Ovary (tissue), 9 donors: Measurements from ENCODE around the gene RASA2. TPM values are rescaled to one million over a fixed set of nuclear protein-coding genes. Genes with fewer than 3 reads are reported as not detected.
A peak's percentile ranks its signal among the peaks of the same experiment; 100 is the strongest.

Experiments used
- DNase-seq, 5 donors: peaks; one replicate each; pipeline ENCODE4 v3.0.0-alpha.2; 2019 to 2020
- H3K27ac ChIP-seq, 2 donors: fragments of 200-600 bp; one replicate each; pipeline versions ENCODE4 v1.5.1 to v1.8.0; 2019 to 2022
- H3K27me3 ChIP-seq: fragments of 200-600 bp; one replicate; pipeline ENCODE4 v1.8.0; 2022
- H3K36me3 ChIP-seq: fragments of 200-600 bp; sonication (generic); one replicate; pipeline ENCODE4 v1.5.1; 2019
- H3K4me1 ChIP-seq: one replicate; pipeline ENCODE4 v1.8.1; 2013; ENCODE audit warnings: mild to moderate bottlenecking, moderate library complexity; ENCODE audit not compliant: insufficient read depth
- H3K4me3 ChIP-seq: fragments of 200-600 bp; sonication (generic); one replicate; pipeline ENCODE4 v1.5.1; 2017
- H3K9me3 ChIP-seq, 2 donors: fragments of 200-600 bp in 1 of 2; sonication (generic) in 1 of 2; one replicate each; pipeline versions ENCODE4 v1.5.1 to v1.8.1; 2013 to 2019; ENCODE audit warnings: mild to moderate bottlenecking in 1 of 2, moderate library complexity in 1 of 2
- CTCF ChIP-seq, 3 donors: fragments of 450-650 bp in 2 of 3; fragments of 200-600 bp in 1 of 3; IDR thresholded peaks; one replicate each; pipeline versions ENCODE4 v1.5.1 to v1.8.0; 2016 to 2022; ENCODE audit warnings: antibody characterized with exemption in 3 of 3, mild to moderate bottlenecking in 1 of 3
- EP300 ChIP-seq: sonication (generic); formaldehyde crosslinking; IDR thresholded peaks from one replicate; pipeline ENCODE4 v1.6.1; 2017; ENCODE audit warnings: antibody characterized with exemption
- POLR2A ChIP-seq: fragments of 450-650 bp; IDR thresholded peaks from one replicate; pipeline ENCODE4 v1.6.1; 2017; ENCODE audit warnings: antibody characterized with exemption, mild to moderate bottlenecking, moderate library complexity
- WGBS, 3 donors: extraction: QIAGEN DNeasy Blood & Tissue Kit in 1 of 3; methylation state at CpG; one replicate each; pipeline versions ENCODE4 v1.1.5 to v1.1.7; 2013 to 2017; 5-methylcytosine and 5-hydroxymethylcytosine counted together
- intact Hi-C, 4 donors: fragments of 100-400 bp; cut with DNase I; formaldehyde crosslinking; loops; one replicate each; pipeline versions ENCODE4 v1.11.0 to v1.15.1; 2022 to 2023
- polyA plus RNA-seq, 2 donors: library from polyadenylated mRNA; stranded (reverse); fragments of 200-250 nt in 1 of 2; fragments of 350-450 nt in 1 of 2; fragmentation: Illumina TruSeq in 1 of 2; extraction: RNeasy Lipid Tissue Mini Kit (QIAGEN cat#74804) in 1 of 2; gene quantifications; one replicate each; pipeline ENCODE4 v1.2.3, GENCODE V29; 2013 to 2014
- total RNA-seq, 7 donors: library from RNA; depleted of rRNA in 2 of 7; stranded (reverse); fragments of >200 nt in 2 of 7; fragmentation: NEBNext Ultra II Directional in 3 of 7; extraction: Animal tissue kit (Norgen Biotek cat#: 25700) in 3 of 7; gene quantifications; one replicate each; pipeline versions ENCODE4 v1.1.0 to v1.2.4, GENCODE V29; 2016 to 2023
- donor health status: DM: no; HTN: no; CAD: no; lungs with moderate emphysema.
- donor health status: DM: no; HTN: no; CAD: no.
- donor health status: Bipolar disorder and iron deficiency.
- donor health status: DM: yes; HTN: yes; CAD: no.
- donor health status: DM: no; HTN: no; CAD: no.
- donor health status: DM: yes; HTN: yes; CAD: no.

RASA2 gene
- total and polyA plus RNA-seq, 9 donors, result 6.9 to 28.1 (median 17.6) TPM

GRCh38 chr3:141643796-141644195 lies 157.0 kb downstream of the RASA2 start:
- no peak for TF ChIP-seq EP300
- no peak for TF ChIP-seq POLR2A
- no peak for TF ChIP-seq CTCF (IDR thresholded peaks at IDR 0.05)
- no peak overlapping the region for H3K27ac ChIP-seq
- 53 to 72% (median 57%) methylated on average over 1 of the region's 1 CpG for WGBS, 3 donors
- H3K4me1 ChIP-seq, result peaks cover 6% of the 10 kb centered on the region
- no peak overlapping the region for H3K4me3 ChIP-seq
- no peaks in the 10 kb centered on the region for H3K27me3 ChIP-seq
- no peaks in the 10 kb centered on the region for H3K9me3 ChIP-seq
- intact Hi-C loops, result no loop called here
- DNase-seq, result no peak
- no peaks in the 10 kb centered on the region for H3K36me3 ChIP-seq

GRCh38 chr3:141644931-141645330 lies 158.1 kb downstream of the RASA2 start:
- Histone ChIP-seq H3K4me3 (no peak overlapping the region), H3K27me3 (no peaks in the 10 kb centered on the region), H3K4me1 (peaks cover 6% of the 10 kb centered on the region), H3K27ac (no peak overlapping the region), H3K36me3 (no peaks in the 10 kb centered on the region), H3K9me3 (no peaks in the 10 kb centered on the region)
- peak; percentile 34 to 72 (median 49) for DNase-seq
- intact Hi-C loops, result no loop called here
- WGBS, 3 donors, result 50 to 58% (median 54%) methylated on average over 5 of the region's 5 CpGs
- TF ChIP-seq POLR2A, result no peak
- no peak for TF ChIP-seq EP300
- TF ChIP-seq CTCF (IDR thresholded peaks at IDR 0.05), result no peak

DNA sequence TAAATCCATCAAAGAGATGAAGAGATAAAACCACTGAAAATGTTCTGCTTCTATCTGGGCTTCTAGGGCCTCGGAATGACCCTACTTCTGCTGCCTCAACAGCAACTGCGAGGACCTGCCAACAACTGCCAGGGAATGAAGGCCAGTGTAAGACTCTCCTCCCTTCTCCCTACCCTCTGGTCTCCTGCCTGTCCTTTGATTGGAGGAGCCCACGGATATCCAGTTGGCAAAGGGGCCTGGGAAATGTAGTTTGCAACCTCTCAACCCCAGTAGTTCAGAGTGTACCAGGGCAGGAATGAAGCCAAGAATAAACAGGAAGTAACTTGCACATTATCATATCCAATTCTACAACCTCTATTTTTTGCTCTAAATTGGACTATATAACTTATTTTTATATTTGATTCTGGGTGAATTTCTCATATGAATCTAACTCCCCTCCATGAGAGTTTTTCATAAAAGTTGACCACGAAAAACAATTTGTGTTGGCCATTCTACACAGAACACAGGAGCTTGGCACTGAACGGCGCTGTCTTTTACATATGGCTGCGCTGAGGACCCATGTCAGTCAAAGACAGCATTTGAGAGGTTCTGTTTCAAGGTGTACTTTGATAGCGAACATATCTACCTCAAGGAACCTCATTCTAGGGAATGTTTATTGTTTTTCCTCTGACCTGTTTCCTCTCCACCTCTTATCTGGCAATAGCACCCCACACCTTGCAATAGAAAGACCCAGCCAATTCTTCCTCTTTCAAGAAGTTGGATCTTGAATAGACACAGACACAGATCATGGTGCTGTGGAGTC lies 160.1 kb downstream of the RASA2 start:
- intact Hi-C loops, result no loop called here
- 59 to 63% (median 61%) methylated on average over 8 of the region's 8 CpGs for WGBS, 3 donors
- no peaks in the 10 kb centered on the region for H3K9me3 ChIP-seq
- no peaks in the 10 kb centered on the region for H3K36me3 ChIP-seq
- DNase-seq, result peak; percentile 59 to 77 (median 62)
- no peak for TF ChIP-seq CTCF (IDR thresholded peaks at IDR 0.05)
- no peak for TF ChIP-seq EP300
- TF ChIP-seq POLR2A, result no peak
- H3K27ac ChIP-seq, result no peak overlapping the region
- H3K27me3 ChIP-seq, result no peaks in the 10 kb centered on the region
- H3K4me3 ChIP-seq, result no peak overlapping the region
- H3K4me1 ChIP-seq, result peaks cover 6% of the 10 kb centered on the region

DNA sequence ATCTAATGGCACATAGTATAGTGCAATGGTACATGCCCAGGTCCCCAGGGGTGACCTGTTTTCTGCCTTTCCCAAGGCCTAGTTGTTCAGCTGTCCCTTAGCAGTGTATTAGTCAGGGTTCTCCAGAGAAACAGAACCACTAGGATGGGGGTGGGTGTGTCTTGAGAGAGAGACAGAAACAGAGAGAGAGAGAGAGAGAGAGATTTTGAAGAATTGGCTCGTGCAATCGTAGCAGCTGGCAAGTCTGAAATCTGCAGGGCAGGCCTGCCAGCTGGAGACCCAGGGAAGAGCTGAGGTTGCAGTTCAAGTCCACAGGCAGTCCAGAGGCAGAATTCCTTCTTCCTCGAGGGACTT lies 160.7 kb downstream of the RASA2 start:
- no peak for DNase-seq
- Histone ChIP-seq H3K36me3 (no peaks in the 10 kb centered on the region), H3K27me3 (no peaks in the 10 kb centered on the region), H3K4me3 (no peak overlapping the region), H3K27ac (no peak overlapping the region), H3K4me1 (peaks cover 6% of the 10 kb centered on the region), H3K9me3 (no peaks in the 10 kb centered on the region)
- TF ChIP-seq POLR2A (no peak), EP300 (no peak), CTCF (IDR thresholded peaks at IDR 0.05) (no peak)
- 26 to 72% (median 53%) methylated on average over 3 of the region's 3 CpGs for WGBS, 3 donors
- intact Hi-C loops, result no loop called here
